Stomach (tissue), 4 donors: ENCODE results near the gene ATP1B3.

Experiments used
- EP300 ChIP-seq: sonication (generic); formaldehyde crosslinking; IDR thresholded peaks from one replicate; pipeline ENCODE4 v1.6.1; 2017; ENCODE audit warnings: antibody characterized with exemption
- TF ChIP-seq, protein P1 (sequence below), 7 experiments: fragments of 450-650 bp in 4 of 7; fragments of 200-600 bp in 3 of 7; sonication (generic) in 3 of 7; IDR thresholded peaks; one replicate each; pipeline ENCODE4 v1.5.1; 2016 to 2019; ENCODE audit warnings: antibody characterized with exemption in 7 of 7, control low read depth in 2 of 7, mild to moderate bottlenecking in 1 of 7

GRCh38 chr3:141971571-141971970 is 95.1 kb downstream of the ATP1B3 start:
- TF ChIP-seq, protein P1, sequence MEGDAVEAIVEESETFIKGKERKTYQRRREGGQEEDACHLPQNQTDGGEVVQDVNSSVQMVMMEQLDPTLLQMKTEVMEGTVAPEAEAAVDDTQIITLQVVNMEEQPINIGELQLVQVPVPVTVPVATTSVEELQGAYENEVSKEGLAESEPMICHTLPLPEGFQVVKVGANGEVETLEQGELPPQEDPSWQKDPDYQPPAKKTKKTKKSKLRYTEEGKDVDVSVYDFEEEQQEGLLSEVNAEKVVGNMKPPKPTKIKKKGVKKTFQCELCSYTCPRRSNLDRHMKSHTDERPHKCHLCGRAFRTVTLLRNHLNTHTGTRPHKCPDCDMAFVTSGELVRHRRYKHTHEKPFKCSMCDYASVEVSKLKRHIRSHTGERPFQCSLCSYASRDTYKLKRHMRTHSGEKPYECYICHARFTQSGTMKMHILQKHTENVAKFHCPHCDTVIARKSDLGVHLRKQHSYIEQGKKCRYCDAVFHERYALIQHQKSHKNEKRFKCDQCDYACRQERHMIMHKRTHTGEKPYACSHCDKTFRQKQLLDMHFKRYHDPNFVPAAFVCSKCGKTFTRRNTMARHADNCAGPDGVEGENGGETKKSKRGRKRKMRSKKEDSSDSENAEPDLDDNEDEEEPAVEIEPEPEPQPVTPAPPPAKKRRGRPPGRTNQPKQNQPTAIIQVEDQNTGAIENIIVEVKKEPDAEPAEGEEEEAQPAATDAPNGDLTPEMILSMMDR (IDR thresholded peaks at IDR 0.05), result no peak
- TF ChIP-seq EP300, result no peak
